GM12874 (cell line): Measurements from ENCODE around the gene CHTOP.
A peak's percentile ranks its signal among the peaks of the same experiment; 100 is the strongest.

Source experiments
- TF ChIP-seq, protein P1 (sequence below): IDR thresholded peaks from 2 replicates; pipeline ENCODE4 v1.5.1; 2011; ENCODE audit warnings: low read depth, mild to moderate bottlenecking, control low read depth, low read length, moderate library complexity; ENCODE audit not compliant: insufficient read depth

CHTOP gene

DNA sequence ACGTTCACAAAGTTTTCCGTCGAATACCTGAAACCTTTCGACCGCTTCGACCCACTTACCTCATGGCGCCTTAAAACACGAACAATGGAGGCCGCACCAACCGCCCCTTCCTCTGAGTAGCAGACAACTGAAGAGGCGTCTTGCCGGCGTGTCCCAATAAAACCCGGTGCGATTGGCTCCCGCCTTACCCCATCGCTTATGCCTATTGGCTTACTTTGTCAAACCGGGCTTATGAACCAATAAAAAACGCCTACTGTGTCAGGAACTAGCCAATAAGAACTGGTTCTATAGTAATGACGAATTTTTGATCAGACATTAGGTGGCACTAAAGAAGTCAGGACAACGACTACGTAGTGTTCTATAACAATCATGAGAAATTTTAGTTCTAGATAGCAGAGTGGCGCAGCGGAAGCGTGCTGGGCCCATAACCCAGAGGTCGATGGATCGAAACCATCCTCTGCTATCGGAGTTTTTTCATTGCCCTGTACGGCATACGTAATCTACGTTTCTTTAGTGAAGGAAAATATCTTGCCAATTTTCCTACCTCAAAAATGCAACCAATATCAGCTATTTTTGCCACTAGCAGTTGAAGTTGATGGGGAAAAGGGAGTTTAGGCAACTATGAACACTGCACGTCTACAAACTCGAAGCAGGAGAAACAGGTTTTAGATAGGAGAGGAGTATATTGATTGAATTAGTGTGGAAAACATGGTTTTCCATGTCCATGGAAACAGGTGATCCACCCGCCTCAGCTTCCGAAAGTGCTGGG, 37.2 kb downstream of the CHTOP start, which contains the start of gene ILF2:
TSS of gene ILF2 (minus strand) at position 135 of the 769 bp plus-strand sequence. CDS start at position 64, 71 bp downstream.
- TF ChIP-seq, protein P1, sequence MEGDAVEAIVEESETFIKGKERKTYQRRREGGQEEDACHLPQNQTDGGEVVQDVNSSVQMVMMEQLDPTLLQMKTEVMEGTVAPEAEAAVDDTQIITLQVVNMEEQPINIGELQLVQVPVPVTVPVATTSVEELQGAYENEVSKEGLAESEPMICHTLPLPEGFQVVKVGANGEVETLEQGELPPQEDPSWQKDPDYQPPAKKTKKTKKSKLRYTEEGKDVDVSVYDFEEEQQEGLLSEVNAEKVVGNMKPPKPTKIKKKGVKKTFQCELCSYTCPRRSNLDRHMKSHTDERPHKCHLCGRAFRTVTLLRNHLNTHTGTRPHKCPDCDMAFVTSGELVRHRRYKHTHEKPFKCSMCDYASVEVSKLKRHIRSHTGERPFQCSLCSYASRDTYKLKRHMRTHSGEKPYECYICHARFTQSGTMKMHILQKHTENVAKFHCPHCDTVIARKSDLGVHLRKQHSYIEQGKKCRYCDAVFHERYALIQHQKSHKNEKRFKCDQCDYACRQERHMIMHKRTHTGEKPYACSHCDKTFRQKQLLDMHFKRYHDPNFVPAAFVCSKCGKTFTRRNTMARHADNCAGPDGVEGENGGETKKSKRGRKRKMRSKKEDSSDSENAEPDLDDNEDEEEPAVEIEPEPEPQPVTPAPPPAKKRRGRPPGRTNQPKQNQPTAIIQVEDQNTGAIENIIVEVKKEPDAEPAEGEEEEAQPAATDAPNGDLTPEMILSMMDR: 0 out of 2 replicates have a peak, but pooled peaks have one; percentile 1

DNA sequence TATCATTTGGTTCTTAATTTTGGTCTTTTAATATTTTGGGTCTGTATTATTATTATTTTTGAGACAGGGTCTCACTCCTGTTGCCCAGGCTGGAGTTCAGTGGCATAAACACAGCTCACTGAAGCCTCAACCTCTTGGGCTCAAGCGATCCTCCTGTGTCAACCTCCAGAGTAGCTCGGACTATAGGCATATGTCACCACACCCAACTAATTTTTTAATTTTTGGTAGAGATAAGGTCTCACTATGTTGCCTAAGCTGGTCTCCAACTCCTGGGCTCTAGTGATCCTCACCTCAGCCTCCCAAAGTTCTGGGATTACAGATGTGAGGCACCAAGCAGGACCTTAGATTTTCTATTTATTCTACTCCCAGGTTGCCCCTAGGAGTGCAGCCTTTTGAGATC, 39.6 kb downstream of the CHTOP start:
- TF ChIP-seq, protein P1: no peak

DNA sequence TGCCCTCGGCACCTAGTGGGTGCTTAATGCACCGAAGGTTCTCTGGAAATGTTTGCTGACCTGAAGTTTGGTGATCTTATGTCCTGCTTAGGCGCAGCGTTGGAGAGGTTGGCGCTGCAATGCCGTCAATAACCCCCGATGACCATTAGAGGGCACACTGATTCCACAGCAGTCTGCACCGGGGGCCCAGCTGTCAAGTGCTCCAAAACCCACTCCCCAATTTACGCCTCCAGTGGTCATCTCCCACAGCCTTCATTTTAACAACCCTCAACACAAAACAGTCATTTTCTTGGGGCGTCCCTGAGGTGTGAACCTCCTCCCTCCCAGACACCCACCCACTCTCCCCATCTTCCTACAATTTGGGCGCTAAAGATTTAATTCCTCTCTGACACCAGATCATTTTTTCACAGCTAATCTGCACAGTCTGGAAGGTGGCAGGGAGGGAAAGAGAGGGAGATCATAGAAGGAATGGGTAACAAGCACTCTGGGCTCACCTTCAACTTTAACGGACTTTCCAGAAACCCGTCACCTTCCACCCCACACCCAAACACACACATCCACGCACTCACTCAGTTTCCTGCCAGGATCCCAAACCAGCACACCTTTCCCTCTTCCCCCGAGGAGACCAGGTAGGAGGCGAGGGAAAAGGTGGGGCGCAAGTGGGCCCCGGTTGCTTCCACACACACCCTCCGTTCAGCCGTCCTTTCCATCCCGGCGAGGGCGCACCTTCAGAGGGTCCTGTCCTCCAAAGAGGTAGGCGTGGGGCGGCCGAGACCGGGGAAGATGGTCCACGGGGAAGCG, 44.1 kb downstream of the CHTOP start:
- TF ChIP-seq, protein P1: peak; percentile 97

GRCh38 chr1:153678519-153679336, 44.9 kb downstream of the CHTOP start, which contains the start of gene NPR1:
Gene NPR1 (plus strand): TSS chr1:153678688. CDS start chr1:153679109, 421 bp downstream.
- TF ChIP-seq, protein P1: no peak

- TF ChIP-seq, protein P1: peak; percentile 7; the same call in 1 of the 2 replicates
Observed at GRCh38 chr1:153679337-153680119, 45.7 kb downstream of the CHTOP start.

- TF ChIP-seq, protein P1: no peak
Observed at GRCh38 chr1:153680120-153680403, 46.2 kb downstream of the CHTOP start.
